ENCODE data around the gene TINCR.

Gene TINCR

GRCh38 chr19:5580161-5580571 lies 12.4 kb upstream of the TINCR start:
- Histone ChIP-seq H3K4me2 (ENCODE audit: low read depth, low read length, poor library complexity, severe bottlenecking) (no peak overlapping the region), H4K20me1 (ENCODE audit: low read depth, low read length) (no peaks in the 10 kb centered on the region), H3K36me3 (ENCODE audit: low read length) (no peaks in the 10 kb centered on the region), H3K79me2 (ENCODE audit: insufficient read depth, low read length) (no peaks in the 10 kb centered on the region), H3K27me3 (ENCODE audit: low read length) (no peaks in the 10 kb centered on the region), H3K4me3 (ENCODE audit: insufficient read depth, low read length, poor library complexity, severe bottlenecking) (no peak overlapping the region), H3K9ac (ENCODE audit: low read length) (no peak overlapping the region), H3F3A (ENCODE audit: insufficient read depth) (no peaks in the 10 kb centered on the region), H3K27ac (ENCODE audit: low read depth, low read length) (no peak overlapping the region), H3K9me2 (replicated peaks; ENCODE audit: insufficient read depth, low read length) (no peaks in the 10 kb centered on the region), H2AFZ (ENCODE audit: low read depth, low read length, severe bottlenecking) (no peak overlapping the region), H3K9me3 (ENCODE audit: insufficient read depth, low read length) (no peaks in the 10 kb centered on the region)
- TF ChIP-seq CTCF (IDR thresholded peaks at IDR 0.05; ENCODE audit: insufficient read depth, low read length, poor library complexity, severe bottlenecking), result no peak
- TF ChIP-seq EZH2phosphoT487 (conservative IDR thresholded peaks at IDR 0.05; ENCODE audit: low read length), result no peak

- TF ChIP-seq CTCF (IDR thresholded peaks at IDR 0.05; ENCODE audit: insufficient read depth, low read length, poor library complexity, severe bottlenecking) (no peak), EZH2phosphoT487 (conservative IDR thresholded peaks at IDR 0.05; ENCODE audit: low read length) (no peak)
- Histone ChIP-seq H2AFZ (ENCODE audit: low read depth, low read length, severe bottlenecking) (no peak overlapping the region), H3K4me3 (ENCODE audit: insufficient read depth, low read length, poor library complexity, severe bottlenecking) (no peak overlapping the region), H3K4me2 (ENCODE audit: low read depth, low read length, poor library complexity, severe bottlenecking) (no peak overlapping the region), H3K9me2 (replicated peaks; ENCODE audit: insufficient read depth, low read length) (no peaks in the 10 kb centered on the region), H3K9ac (ENCODE audit: low read length) (no peak overlapping the region), H3K36me3 (ENCODE audit: low read length) (no peaks in the 10 kb centered on the region), H3K9me3 (ENCODE audit: insufficient read depth, low read length) (no peaks in the 10 kb centered on the region), H3K27me3 (ENCODE audit: low read length) (no peaks in the 10 kb centered on the region), H3F3A (ENCODE audit: insufficient read depth) (no peaks in the 10 kb centered on the region), H3K27ac (ENCODE audit: low read depth, low read length) (no peak overlapping the region), H3K79me2 (ENCODE audit: insufficient read depth, low read length) (no peaks in the 10 kb centered on the region), H4K20me1 (ENCODE audit: low read depth, low read length) (no peaks in the 10 kb centered on the region)
These were observed 11.9 kb upstream of the TINCR start for GRCh38 chr19:5579697-5580096.

GRCh38 chr19:5579286-5579685 lies 11.5 kb upstream of the TINCR start:
- H3K27ac ChIP-seq (ENCODE audit: low read depth, low read length), result no peak overlapping the region
- no peaks in the 10 kb centered on the region for H3K9me2 ChIP-seq (replicated peaks; ENCODE audit: insufficient read depth, low read length)
- TF ChIP-seq CTCF (IDR thresholded peaks at IDR 0.05; ENCODE audit: insufficient read depth, low read length, poor library complexity, severe bottlenecking) (no peak), EZH2phosphoT487 (conservative IDR thresholded peaks at IDR 0.05; ENCODE audit: low read length) (no peak)
- no peaks in the 10 kb centered on the region for H3K36me3 ChIP-seq (ENCODE audit: low read length)
- no peak overlapping the region for H3K4me2 ChIP-seq (ENCODE audit: low read depth, low read length, poor library complexity, severe bottlenecking)
- H3K27me3 ChIP-seq (ENCODE audit: low read length), result no peaks in the 10 kb centered on the region
- no peak overlapping the region for H3K4me3 ChIP-seq (ENCODE audit: insufficient read depth, low read length, poor library complexity, severe bottlenecking)
- H3F3A ChIP-seq (ENCODE audit: insufficient read depth), result no peaks in the 10 kb centered on the region
- H4K20me1 ChIP-seq (ENCODE audit: low read depth, low read length), result no peaks in the 10 kb centered on the region
- no peak overlapping the region for H3K9ac ChIP-seq (ENCODE audit: low read length)
- no peaks in the 10 kb centered on the region for H3K9me3 ChIP-seq (ENCODE audit: insufficient read depth, low read length)
- H2AFZ ChIP-seq (ENCODE audit: low read depth, low read length, severe bottlenecking), result no peak overlapping the region
- H3K79me2 ChIP-seq (ENCODE audit: insufficient read depth, low read length), result no peaks in the 10 kb centered on the region

Data from SU-DHL-6 (cell line).